ENCODE measurements around the gene IL1RAP. TPM values are rescaled to one million over a fixed set of nuclear protein-coding genes. Genes with fewer than 3 reads are reported as not detected.

The IL1RAP gene
- total RNA-seq, 1 donor from 2014 or later, result 6.8 TPM

- intact Hi-C loops (cut with DNase I), result no loop called here
- DNase-seq (ENCODE audit: missing footprints) (no peak), ATAC-seq (no peak)
These were observed 79.2 kb downstream of the IL1RAP start for GRCh38 chr3:190593075-190593474.

GRCh38 chr3:190594171-190594570 is 80.3 kb downstream of the IL1RAP start:
- intact Hi-C loops (cut with DNase I), result no loop called here
- no peak for ATAC-seq
- DNase-seq (ENCODE audit: missing footprints), result no peak

GRCh38 chr3:190595179-190595795 is 81.4 kb downstream of the IL1RAP start:
- intact Hi-C loops (cut with DNase I), result no loop called here
- DNase-seq (ENCODE audit: missing footprints) (no peak), ATAC-seq (no peak)

- ATAC-seq, result no peak
- intact Hi-C loops (cut with DNase I), result no loop called here
- DNase-seq (ENCODE audit: missing footprints), result no peak
These were observed 81.9 kb downstream of the IL1RAP start for GRCh38 chr3:190595807-190596206.

- ATAC-seq (no peak), DNase-seq (ENCODE audit: missing footprints) (no peak)
- intact Hi-C loops (cut with DNase I), result no loop called here
These were observed 82.7 kb downstream of the IL1RAP start for GRCh38 chr3:190596349-190597285.

- no peak for DNase-seq (ENCODE audit: missing footprints)
- intact Hi-C loops (cut with DNase I), result no loop called here
- peak; percentile 70 for ATAC-seq
These were observed 83.4 kb downstream of the IL1RAP start for GRCh38 chr3:190597291-190597690.

GRCh38 chr3:190601622-190602021 is 87.7 kb downstream of the IL1RAP start:
- ATAC-seq (no peak), DNase-seq (ENCODE audit: missing footprints) (no peak)
- intact Hi-C loops (cut with DNase I), result no loop called here

GRCh38 chr3:190605385-190605784 is 91.5 kb downstream of the IL1RAP start:
- ATAC-seq, result no peak
- intact Hi-C loops (cut with DNase I), result no loop called here
- no peak for DNase-seq (ENCODE audit: missing footprints)

- no peak for DNase-seq (ENCODE audit: missing footprints)
- intact Hi-C loops (cut with DNase I), result no loop called here
- ATAC-seq, result no peak
These were observed 92.7 kb downstream of the IL1RAP start for GRCh38 chr3:190606596-190606995.

- ATAC-seq (no peak), DNase-seq (ENCODE audit: missing footprints) (no peak)
- intact Hi-C loops (cut with DNase I), result no loop called here
These were observed 93.1 kb downstream of the IL1RAP start for GRCh38 chr3:190607021-190607420.

GRCh38 chr3:190608850-190609589 is 95.1 kb downstream of the IL1RAP start:
- no peak for DNase-seq (ENCODE audit: missing footprints)
- intact Hi-C loops (cut with DNase I), result no loop called here
- ATAC-seq, result no peak

- intact Hi-C loops (cut with DNase I), result no loop called here
- DNase-seq (ENCODE audit: missing footprints), result no peak
- no peak for ATAC-seq
These were observed 100.6 kb downstream of the IL1RAP start for GRCh38 chr3:190614226-190615059.

- intact Hi-C loops (cut with DNase I), result no loop called here
- no peak for DNase-seq (ENCODE audit: missing footprints)
These were observed 101.1 kb downstream of the IL1RAP start for GRCh38 chr3:190615060-190615384.

GRCh38 chr3:190615607-190616006 is 101.7 kb downstream of the IL1RAP start:
- intact Hi-C loops (cut with DNase I), result no loop called here
- DNase-seq (ENCODE audit: missing footprints) (no peak), ATAC-seq (no peak)

More at GRCh38 chr3:190615060-190615384, 101.1 kb downstream of the IL1RAP start:
- no peak for ATAC-seq

- intact Hi-C loops (cut with DNase I), result no loop called here
- ATAC-seq (no peak), DNase-seq (ENCODE audit: missing footprints) (no peak)
These were observed 102.8 kb downstream of the IL1RAP start for GRCh38 chr3:190616637-190617036.

GRCh38 chr3:190617185-190617584 is 103.3 kb downstream of the IL1RAP start:
- intact Hi-C loops (cut with DNase I), result no loop called here
- DNase-seq (ENCODE audit: missing footprints), result no peak
- ATAC-seq, result peak; percentile 37

GRCh38 chr3:190618330-190619030 is 104.6 kb downstream of the IL1RAP start:
- no peak for ATAC-seq
- intact Hi-C loops (cut with DNase I), result no loop called here

GRCh38 chr3:190619353-190619752 is 105.5 kb downstream of the IL1RAP start:
- intact Hi-C loops (cut with DNase I), result no loop called here
- DNase-seq (ENCODE audit: missing footprints), result no peak

More at GRCh38 chr3:190618330-190619030, 104.6 kb downstream of the IL1RAP start:
- DNase-seq (ENCODE audit: missing footprints), result no peak

More at GRCh38 chr3:190619353-190619752, 105.5 kb downstream of the IL1RAP start:
- ATAC-seq, result no peak

Measured in Right ventricle myocardium inferior (tissue), 1 donor.